T follicular helper cell (primary cell): ENCODE data around the gene ZNF182.
A peak's percentile ranks its signal among the peaks of the same experiment; 100 is the strongest.
"Not testable (repeated sequence)": the region's sequence is repeated elsewhere in the genome, so short reads cannot be mapped to it uniquely, and the experiment has no call there.

ENCODE experiments used
- DNase-seq: peaks from one replicate; pipeline ENCODE4 v3.0.0-alpha.2; 2020; ENCODE audit warnings: low read depth
- total RNA-seq, 2 experiments: gene quantifications; one replicate each; lab custom pipeline; 2026; lab: John Stamatoyannopoulos, UW

Gene ZNF182
- 11.9 to 28.2 reads per million in 2 experiments for total RNA-seq

DNA sequence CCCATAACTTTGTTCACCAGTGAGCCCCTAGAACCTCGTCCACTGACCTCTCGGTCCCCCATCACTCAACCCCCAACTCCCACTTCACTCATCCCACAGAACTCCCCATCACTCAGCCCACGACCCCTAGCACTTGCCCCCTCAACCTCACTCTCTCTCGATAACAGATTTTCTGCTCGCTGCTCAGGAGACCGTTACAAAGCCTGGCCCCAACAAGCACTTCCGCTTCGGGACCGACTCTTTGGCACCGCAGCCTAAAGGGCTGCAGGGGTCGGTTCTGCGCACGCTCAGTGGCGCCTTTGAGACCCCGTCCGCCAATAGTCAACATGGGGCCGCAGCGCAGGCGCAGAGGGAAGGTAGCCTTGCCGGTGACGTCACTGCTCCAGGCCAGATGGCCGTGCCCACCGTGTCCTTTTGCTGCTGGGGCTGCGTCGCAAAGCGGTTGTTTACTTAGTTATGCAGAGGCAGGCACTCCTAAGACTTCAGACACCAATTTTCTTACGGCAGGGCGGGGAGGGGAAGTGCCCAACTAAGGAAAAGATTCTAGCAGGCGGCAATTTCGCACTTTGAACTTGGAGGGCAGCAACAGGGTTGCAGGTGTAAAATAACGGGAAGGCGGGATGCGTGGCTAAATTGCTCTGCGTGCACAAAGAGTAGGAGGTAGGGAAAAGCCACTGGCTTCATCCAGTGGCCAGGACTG lies at the start of gene ZNF182:
Gene ZNF182, minus strand, starts transcription at position 232 of the 700 bp plus-strand sequence. CDS start 1,380 bp downstream, outside the sequence.
- peak; percentile 90 for DNase-seq

DNA sequence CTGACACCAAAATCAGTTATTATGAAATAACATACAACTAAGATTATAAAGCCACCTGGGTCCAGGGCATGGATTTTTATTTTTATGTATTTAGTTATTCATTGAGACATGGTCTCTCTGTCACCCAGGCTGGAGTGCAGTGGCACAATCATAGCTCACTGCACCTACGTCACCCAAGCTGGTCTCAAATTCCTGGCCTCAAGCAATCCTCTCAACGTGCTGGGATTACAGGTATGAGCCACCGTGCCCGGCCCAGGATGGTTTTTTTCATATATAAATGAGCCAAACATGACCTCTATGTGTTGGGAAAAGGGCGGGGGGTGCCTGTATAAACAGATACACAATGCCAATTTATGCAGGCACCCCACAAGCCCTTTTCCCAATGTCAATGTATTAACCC lies 43.1 kb upstream of the ZNF182 start:
- no peak for DNase-seq

DNA sequence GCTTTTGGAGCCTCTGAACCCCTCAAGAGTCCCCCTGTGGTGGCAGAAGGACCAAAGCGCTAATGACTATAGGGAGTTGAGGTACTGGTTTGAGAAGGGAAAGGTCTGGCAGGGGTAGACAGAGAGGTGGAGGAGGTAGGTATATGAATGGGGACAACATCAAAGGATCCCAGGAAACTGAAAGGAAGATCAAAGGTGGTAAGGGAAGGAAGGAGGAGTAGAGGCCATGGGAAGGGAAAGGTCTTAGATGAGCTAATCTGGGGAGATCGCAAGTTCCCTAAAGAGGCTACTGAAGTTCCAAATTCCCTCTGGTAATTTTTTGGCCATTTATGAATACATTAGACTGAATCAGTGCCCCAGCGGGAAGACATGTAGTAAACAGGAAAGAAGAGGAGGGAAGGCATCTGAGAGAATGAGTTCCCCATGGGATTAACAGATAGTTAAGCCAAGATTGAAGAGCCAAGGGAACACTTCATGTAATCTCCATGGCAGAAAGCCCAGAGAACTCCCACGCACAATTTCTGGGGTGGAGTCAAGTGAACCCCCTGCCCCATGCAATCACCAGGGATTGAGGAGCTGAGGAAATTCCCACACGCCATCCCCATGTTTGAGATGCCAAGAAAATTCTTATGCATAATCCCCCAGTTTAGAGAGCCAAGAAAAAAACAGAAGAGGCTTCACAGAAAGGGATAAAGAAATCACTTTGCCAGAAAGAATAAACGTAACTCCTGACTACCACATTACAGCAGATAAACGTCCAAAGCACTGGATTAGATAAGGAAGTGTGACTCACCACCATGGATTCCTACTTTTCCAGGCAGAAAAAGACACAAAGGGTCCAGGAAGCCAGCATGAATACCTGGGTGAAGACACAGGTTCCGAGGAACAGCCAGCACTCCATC lies 41.9 kb upstream of the ZNF182 start:
- no peak for DNase-seq

DNA sequence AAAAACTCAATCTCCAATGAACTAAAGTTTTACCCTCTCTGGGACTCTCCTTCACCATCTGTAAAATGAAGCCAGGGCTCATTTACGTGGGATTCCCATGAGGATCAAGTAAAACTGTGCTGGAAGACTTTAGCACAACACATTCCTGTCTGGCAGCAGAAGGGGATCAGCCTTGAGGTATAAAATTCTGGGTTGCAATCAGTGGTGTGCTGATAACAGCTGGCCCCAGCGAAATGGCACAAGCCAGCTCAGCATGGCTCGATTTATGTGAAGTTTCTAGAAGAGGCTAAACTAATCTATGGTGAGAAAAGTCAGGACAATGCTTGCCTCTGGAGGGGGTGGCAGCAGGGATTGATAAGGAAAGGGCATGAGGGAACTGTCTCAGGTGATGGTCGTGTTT lies 39.3 kb upstream of the ZNF182 start:
- no peak for DNase-seq

DNA sequence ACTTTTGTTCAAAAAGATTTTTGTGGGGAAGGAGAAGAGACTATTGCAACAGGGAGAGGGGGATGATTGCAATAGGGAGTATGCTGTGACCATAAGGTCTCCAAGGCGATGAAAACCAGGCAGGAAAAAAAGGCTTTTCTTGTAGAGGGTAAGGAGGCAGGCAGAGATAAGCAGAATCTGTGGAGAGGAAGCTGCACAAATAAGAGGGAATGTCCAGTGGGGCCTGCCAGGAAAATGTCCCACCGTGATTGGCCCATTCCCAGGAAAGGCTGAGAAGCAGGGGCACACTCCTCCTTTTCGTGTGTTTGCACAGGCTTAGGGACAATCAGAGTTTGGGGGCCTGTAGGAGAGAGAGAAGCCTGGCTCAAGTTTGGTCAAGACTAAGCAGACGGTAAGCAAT lies 32.1 kb upstream of the ZNF182 start:
- DNase-seq = no peak

DNA sequence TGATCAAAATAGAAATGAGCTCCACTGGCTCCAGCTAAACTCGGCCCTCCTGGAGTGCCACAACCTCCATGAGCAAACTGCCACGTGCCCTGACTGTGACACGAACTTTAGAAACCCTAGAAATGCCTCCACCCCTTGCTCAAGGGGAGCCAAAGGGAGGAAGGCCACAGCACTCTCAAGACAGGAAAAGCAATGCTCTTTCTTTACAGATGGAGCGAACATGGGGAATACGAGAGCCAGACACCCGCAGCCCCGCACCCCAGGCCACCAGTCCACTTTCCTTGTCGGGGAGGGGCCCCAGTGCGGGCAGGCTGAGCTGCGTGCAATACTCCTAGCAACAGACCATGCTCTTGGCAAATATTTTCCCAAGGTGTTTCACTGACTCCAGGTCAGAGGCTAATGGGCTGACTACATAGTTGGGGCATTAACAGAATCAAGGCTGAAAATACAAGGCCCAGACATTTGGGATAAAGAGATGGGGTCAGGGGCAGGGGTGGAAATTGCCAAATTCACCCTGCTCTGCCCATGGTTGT lies 26.9 kb upstream of the ZNF182 start:
- not testable (repeated sequence) for DNase-seq

DNA sequence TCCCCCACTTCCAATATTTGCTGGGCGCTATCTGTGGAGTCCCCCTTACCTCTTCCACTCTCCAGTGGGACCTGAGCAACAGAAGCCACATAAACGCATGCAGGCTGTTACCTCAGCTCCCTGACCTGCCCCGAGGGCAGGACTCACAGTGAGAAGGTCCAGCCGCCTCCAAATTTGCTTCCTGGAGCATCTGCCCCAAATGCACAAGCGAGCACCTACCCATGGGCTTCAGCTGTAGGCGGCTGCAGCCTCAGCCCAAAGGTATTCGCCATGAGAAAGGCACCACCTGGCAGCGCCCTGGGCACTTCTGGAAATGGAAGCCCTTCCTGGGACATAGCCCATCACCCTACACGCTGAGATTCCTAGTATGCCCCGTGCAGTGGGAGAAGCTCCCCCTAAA lies 26.4 kb upstream of the ZNF182 start:
- DNase-seq = no peak

DNA sequence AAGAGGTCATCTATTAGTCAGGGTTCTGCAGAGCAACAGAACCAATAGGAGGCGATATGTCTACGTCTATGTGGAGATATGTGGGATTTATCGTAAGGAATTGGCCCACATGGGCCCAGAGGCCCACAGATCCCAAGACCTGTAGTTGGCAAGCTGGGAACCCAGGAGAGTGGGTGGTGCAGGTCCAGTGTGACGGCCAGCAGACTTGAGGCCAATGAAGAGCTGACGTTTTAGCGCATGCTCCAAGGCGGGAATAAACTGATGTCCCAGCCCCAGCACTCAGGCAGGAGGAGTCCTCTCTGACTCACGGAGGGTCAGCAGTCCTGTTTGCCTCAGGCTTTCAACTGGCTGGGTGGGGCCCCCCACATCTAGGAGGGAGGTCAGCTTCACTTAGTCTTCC lies 24.3 kb upstream of the ZNF182 start:
- DNase-seq = no peak

DNA sequence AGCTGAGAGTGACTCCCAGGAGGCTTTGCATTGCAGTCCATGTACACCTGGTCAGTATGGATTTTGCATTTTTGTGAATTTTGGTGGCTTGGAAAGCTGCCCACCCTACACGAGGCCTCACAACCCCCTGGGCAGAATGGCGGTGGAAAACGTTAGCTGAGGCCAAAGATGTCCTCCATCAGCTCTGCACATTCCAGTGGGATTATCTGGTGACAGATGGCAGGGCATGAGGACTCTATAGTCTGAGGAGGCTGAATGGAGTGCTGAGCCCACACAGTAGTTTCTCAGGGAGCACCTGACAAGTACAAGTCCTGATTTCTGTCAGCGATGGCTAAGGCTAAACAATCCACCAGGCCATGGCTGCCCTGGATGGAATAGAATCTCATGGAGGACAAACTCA lies 23.8 kb upstream of the ZNF182 start:
- not testable (repeated sequence) for DNase-seq

DNA sequence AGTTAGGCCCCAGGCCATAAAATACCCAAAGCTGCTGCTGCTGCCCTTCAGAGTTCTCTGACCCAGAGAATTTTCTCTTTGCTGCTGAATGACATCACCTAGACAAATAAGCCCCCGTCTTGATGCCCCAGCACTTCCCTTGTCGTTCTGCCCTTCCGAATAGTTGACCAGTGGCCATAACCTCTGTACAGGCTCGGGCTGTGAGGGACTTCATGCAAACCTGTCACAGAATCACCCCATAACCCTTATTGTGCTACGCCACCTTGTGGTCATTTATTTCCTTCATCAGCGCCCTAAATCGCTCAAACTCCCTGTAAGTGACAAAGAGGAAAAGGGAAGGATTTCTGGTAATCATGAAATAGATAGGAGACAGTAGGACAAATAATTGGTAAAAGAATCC lies 21.8 kb upstream of the ZNF182 start:
- peak; percentile 14 for DNase-seq

DNA sequence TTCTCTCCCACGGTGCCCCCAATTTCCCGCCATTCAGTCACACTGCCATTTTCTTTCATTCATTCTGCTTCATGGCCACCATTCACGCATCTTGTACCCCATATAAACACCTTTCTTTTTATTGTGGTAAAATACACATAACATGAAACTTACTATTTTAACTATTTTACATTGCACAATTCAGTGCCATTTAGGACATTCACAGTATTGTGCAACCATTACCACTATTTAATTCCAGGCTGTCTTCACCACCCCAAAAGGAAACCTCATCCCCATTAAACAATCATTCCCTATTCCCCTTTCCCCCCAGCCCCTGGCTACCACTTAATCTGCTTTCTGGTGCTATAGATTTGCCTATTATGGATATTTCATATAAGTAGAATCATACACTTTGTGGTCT lies 18.9 kb upstream of the ZNF182 start:
- no peak for DNase-seq

DNA sequence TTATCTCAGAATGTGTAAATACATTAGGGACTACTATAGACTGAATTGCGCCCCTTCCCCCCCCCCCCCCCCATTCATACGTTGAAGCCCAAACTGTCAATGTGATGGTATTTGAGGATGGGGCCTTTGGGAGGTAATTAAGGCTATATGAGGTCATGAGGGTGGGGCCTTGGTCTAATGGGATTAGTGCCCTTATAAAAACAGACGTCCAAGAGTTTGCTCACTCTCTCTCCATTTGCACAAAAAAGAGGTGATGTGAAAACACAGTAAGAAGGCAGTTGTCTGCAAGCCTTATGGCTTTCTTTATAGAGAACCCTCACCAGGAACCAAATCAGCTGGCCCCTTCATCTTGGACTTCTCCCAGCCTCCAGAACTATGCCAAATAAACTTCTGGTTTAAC lies 18.3 kb upstream of the ZNF182 start:
- no peak for DNase-seq

DNA sequence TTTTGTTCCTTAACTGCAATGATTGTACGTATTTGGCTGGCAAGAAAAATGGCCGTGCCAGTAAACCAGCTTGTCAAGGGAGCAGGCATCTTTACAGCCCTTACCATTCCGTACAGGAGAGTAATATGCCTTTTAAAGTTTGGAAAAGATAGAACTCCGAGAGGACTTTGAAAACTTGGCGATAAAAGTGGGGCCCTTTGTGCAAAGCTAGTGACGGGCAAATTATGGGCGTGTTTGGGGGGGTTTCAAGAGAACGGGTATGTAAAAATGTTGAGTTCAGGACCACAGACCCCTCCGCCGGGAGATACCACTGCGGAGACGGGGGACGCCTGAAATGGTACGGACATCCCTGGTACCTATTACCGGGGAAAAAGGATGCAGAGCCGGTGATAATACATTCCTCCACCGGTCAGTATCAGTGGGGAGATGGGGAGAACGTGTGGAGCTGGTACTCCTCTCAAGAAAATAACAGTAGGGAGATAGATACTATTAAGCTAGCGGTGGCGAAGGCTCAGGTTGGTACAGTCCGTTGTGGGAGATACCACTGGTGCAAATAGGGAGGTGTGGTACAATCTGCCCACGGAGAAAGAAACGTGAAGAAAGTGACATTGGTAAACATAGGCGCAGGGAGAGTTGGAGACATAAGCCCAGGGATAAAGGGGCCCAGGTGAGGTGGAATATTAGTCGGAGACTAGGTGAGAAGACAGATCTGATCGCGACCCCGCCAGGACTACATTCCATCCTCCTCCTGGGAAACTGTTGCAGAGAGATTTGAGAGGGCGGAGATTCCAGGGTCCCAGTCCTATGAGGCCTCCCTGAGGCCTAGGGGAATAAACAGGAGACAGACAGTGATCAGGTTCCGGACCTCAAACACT lies 17.5 kb upstream of the ZNF182 start:
- DNase-seq = peak; percentile 67

DNA sequence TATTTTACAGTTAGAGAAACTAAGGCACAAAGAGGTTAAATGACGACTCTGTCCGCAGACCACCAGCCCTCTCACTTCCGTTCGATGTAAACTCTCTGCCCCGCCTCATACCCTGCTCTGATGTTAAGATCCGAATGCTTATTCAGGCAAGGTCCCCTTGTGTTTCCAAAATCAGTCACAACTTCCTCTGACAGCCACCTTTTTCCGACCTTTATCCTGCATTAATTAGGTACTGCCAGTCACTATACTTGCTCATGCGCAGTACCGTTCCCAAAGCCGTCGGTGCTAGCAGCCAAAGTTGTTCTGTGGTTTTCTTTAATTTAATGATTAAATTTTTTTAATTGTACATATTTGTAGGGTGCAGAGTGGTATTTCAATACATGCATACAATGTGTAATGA lies 16.7 kb upstream of the ZNF182 start:
- DNase-seq = not testable (repeated sequence)

DNA sequence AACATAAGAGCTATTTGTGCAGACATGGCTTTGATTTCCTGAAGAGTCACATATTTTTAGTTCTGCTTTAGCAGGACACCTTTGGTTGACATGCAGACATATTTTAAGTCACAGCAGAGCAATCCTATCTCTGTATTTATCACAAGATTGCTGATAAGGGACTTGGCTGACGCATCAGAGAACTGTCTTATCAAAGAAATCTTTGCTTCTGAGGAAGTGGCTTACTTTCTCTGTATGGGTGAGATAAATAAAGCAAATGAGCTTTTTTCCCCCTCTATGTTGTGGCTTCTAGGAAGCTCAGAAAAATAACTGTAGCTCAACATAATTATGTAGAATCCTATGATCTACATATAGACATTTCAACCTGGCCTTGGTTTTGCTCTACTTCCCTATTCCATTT lies 16.1 kb upstream of the ZNF182 start:
- not testable (repeated sequence) for DNase-seq

DNA sequence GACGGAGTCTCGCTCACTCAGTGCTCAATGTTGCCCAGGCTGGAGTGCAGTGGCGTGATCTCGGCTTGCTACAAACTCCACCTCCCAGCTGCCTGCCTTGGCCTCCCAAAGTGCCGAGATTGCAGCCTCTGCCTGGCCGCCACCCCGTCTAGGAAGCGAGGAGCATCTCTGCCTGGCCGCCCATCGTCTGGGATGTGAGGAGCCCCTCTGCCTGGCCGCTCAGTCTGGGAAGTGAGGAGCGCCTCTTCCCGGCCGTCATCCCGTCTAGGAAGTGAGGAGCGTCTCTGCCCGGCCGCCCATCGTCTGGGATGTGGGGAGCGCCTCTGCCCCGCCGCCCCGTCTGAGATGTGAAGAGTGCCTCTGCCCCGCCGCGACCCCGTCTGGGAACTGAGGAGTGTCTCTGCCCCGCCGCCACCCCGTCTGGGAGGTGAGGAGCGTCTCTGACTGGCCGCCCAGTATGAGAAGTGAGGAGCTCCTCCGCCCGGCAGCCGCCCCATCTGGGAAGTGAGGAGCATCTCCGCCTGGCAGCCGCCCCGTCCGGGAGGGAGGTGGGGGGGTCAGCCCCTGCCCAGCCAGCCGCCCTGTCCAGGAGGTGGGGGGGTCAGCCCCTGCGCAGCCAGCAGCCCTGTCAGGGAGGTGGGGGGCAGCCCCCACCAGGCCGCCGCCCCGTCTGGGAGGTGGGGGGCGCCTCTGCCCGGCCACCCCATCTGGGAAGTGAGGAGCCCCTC lies 13.0 kb upstream of the ZNF182 start:
- DNase-seq = not testable (repeated sequence)

DNA sequence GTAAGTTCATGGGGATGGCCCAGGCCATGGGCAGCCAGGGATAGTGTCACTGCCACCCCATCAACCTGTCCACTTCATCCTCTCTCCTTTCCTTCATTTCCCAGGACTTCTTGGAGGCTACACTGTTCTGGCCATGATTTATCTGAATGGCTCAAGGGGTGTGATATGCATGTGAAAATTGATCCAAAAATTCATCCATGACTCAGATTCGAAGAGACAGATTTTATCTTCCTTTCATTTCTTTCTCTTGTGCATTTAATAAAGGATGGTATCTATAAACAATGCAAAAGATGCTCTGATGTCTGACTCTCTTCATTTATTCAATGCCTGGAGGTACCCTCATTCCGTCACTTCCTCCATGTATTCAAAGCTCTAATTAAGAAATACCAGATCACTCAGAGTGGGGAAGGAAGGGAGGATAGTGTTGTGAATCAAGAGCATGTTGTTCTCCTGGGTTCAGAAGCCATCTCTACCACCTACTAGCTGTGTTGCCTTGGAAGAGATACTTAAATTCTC lies 5.7 kb upstream of the ZNF182 start:
- DNase-seq = not testable (repeated sequence)

DNA sequence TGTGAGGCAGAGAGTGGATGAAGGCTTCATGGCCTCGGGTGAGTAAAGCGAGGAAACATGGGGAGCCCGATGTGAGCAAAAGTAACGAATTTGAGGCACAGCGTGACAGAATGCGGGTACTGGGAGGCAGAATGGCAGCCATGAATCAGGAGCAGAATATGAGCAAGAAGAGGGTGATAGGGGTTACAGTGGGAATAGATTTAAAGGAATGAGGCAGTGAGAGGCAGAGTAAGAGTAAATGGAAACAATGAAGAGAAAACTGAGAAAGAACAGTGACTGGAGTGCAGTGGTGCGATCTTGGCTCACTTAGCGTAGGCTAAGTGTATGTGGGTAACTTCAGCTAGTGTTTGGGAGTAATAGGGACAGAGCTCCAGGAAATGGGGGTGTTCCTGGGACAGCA lies 2.9 kb upstream of the ZNF182 start, which contains the start of gene SPACA5:
Gene SPACA5, plus strand, starts transcription at position 301 of the 400 bp plus-strand sequence. CDS start 815 bp downstream, outside the sequence.
- not testable (repeated sequence) for DNase-seq

DNA sequence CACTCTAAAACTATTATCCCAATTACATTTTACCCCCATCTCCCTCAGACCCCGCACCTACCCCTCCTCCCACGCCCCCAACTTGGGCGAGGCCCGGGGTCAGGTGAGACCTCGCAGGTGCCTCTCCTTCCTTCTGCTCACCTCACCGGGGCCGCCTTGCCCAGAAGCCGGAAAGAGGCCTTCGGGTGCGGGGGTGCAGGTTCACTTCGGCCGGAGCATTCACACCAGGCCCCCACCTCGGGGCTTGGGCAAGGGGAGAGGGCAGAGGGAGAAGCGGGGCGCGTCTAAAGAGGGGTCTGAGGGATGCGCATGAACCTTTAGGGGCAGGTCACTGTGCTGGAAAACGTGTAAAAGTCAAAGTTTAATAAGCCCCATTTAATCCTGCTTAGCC lies 427 bp downstream of the ZNF182 start:
- no peak for DNase-seq

DNA sequence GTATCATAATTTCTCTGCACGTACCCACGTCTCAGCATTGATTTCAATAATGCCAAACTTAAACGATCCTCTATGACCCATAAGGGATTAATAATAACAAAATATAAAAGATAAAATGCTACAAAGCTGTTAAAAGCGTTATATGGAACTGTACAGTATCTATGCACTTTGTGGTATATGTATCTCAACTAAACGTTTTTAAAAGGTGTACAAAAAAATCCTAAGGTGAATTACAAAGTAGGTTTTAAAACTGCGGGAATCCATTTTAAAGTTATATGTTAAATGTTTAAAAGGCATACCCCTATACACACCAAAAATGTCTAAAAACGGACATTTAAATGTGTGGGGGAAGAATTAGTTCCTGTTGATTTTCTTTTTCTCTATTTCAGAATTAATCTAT lies 860 bp downstream of the ZNF182 start:
- DNase-seq = no peak

DNA sequence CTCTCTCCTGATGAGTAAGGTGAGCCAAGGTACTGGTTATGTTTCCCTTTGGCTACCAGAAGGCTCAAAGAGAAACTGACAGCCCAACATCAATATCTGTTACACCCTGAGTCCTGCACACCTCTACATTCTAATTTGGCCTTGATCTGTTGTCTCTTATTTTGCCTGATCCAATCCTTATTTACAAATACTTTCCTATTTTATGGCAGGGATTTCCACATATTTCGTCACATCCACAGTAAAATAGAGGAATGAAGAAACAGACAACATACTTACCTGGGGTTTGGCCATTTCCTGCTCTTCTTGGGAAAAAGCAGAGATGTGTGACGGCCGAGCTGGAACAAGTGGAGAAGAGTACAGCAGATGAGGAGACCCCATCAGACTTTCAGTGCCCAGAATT lies 1.5 kb downstream of the ZNF182 start:
- DNase-seq = no peak
